RPMI7951 (cell line): ENCODE data around the gene GINS1. TPM values are rescaled to one million over a fixed set of nuclear protein-coding genes. Genes with fewer than 3 reads are reported as not detected.
A peak's percentile ranks its signal among the peaks of the same experiment; 100 is the strongest.
"Not testable (repeated sequence)": the region's sequence is repeated elsewhere in the genome, so short reads cannot be mapped to it uniquely, and the experiment has no call there.

Experiments
- DNase-seq: peaks from one replicate; pipeline ENCODE4 v3.0.0-alpha.2; 2012; ENCODE audit warnings: low read depth
- total RNA-seq: library from RNA; depleted of rRNA; stranded (reverse); fragments of >200 nt; shearing (Covaris generic); gene quantifications from 2 replicates; pipeline ENCODE4 v1.2.3, GENCODE V29; 2014

GINS1 gene
- total RNA-seq, 1 experiment from 2014 or later, result 31.0 TPM

- peak; percentile 71 for DNase-seq
Measured at GRCh38 chr20:25453035-25453810, 45.8 kb downstream of the GINS1 start.

DNA sequence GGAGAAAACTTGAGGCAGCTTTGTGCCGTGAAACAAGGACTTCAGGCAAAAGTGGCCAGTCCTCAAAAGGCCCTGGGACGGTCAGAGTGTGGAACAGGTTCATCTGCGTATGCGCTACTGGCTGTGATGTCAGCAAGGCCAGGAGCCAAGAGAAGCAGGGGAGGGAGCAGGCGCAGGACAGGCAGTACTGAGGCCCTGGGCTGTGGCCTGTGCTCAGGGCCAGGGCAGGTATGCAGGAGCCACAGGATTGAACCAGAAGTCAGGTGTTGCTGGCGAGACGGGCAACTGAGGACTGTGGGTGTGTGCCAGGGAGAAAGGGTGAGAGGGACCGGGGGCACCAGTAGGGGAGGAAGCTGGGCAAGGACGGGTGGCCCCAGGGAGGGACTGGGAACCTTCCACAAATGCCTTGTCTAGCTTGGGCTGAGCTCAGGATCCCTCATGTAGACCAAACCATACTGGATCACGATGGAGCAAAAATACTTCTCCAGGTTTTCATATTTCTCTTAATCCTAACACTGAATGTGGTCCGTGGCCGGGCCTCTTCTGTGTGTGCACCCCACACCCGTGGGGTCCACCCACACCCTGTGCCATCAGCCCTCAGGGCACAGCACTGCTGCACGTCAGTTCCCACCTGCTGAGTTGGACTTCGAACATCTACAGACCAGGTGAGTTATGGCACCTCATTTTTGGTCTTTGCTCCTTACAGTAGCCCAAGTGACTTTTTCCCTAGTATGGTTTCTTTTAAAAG lies 46.9 kb downstream of the GINS1 start:
- DNase-seq, result no peak

- DNase-seq, result no peak
Measured at GRCh38 chr20:25457886-25458680, 50.6 kb downstream of the GINS1 start.

DNA sequence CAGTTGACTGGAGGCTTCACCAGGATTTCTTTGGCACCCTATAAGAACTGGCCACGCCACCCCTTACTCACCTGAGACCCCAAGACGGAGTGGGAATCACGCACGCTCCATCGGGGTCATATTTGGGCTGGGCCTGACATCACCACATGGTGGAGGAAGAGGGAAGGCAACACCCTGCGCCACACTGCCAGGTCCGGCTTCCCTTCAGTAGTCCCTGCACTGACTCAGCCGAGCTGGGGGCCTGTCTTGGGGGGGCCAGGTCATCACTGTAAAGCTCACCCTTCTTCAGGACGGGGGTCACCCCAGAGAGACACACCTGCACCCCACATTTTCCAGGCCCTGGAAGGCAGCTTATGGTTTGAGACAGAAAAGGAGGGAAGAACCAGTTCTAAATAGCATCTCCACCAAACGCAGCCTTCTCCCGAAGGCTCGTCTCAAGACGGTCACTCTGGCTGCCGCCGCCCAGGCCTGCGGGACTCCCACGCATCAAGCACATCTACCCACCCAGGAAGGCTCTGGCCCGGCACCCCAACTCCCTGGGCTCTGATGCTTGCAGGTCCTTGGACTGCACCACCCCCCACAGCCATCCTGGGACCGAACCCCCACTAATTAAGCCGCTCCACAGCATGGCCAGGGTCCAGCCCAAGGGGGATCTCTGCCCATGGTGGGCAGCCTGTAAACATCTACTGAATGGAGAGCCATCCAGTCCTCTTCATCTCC lies 51.8 kb downstream of the GINS1 start:
- no peak for DNase-seq

DNA sequence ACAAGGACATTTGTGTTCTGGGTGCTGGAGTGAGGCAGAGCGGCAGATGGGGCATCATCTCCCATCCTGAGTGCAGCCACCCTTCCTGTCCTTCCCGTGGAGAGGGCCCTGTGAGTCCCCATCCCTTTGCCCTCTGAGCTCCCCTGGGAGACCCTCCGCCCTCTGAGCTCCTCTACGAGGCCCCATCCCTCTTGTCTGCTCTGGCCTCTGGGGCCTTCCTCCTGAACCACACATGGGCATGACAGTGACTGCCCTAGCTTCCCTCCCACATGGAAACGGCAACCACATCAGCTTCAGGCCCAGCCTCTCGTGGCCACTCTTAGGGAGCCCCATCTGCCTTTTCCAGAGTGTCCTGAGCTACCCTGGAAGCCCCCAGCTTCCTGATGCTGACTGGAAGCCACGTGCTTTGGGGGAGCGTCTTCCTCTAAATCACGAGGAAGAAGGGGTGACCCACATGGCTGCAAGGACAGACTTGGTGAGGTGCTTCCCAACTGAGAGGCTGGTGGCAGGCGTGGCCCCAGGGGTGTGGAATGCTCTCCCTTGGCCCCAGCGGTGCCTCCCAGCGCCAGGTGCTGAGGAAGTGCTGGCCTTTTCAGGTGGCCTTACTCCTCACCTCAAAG lies 52.6 kb downstream of the GINS1 start:
- no peak for DNase-seq

DNA sequence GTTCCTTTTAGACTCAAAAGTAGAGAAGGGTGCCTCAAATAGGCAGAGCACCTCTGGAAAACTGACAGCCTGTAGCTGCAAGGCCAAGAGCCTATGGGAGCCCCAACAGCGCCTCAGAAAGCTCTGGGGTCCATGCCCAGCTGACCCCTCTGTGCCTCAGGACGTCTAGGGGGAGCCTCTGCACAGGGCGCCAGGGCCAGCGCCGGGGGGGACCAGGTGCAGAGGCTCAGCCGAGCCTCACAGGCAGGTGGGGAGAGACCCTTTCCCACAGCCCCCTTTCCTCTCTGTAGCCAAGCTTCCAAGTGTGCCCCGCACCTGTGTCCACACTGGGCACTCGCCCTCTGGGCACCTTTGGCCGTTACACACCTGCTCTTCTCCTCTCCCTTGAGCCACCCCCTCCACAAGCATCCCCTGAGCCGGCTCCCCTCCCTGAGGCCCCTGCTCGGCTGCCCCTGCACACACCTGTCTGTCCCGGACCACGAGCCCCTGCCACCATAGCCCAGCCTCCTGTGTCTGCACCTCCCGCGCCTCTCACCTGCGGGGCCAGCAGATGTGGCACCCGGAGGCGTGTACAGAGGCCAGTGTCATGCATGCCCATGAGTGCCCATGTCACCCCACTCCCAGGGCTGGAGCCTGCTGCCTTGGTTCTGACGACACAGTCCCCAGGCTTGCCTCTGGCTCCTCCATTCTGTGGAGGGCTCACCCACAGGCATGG lies 53.2 kb downstream of the GINS1 start:
- DNase-seq, result no peak

GRCh38 chr20:25461281-25461650 lies 53.8 kb downstream of the GINS1 start:
- DNase-seq, result no peak

GRCh38 chr20:25461786-25462545 lies 54.5 kb downstream of the GINS1 start:
- DNase-seq, result no peak

DNA sequence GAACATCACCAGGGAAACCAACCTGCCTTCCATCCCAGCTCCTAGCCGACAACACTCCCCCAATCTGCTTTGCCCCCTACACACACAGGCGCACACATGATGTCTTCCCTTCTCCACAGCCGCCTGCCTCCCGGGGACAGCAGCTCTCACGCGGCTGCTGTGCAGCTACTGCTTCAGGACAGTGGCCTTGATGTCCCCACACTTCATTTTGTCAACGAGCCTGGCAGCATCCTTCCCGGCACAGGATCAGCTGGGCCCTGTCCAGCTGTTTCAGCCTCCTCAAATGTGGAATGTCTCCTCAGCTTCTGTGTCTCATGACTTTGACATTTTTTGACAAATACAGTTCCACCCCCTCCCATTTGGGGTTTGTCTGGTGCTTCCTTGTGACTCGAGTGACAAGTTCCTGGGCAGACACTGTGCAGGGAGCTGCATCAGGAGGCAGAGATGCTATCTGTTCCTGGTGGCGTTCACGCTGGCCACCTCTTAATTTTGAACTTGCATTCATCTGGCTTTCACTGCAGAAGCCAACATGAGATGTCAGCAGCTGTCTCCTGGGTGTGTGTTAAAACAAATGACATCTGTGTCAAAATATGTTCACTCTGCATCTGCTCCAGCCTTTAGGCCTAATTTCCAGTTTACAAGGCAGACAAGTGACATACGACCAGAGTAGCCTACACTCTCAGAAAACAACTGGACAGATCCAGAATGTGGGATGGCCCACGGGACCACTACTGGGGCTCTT lies 57.2 kb downstream of the GINS1 start:
- no peak for DNase-seq

DNA sequence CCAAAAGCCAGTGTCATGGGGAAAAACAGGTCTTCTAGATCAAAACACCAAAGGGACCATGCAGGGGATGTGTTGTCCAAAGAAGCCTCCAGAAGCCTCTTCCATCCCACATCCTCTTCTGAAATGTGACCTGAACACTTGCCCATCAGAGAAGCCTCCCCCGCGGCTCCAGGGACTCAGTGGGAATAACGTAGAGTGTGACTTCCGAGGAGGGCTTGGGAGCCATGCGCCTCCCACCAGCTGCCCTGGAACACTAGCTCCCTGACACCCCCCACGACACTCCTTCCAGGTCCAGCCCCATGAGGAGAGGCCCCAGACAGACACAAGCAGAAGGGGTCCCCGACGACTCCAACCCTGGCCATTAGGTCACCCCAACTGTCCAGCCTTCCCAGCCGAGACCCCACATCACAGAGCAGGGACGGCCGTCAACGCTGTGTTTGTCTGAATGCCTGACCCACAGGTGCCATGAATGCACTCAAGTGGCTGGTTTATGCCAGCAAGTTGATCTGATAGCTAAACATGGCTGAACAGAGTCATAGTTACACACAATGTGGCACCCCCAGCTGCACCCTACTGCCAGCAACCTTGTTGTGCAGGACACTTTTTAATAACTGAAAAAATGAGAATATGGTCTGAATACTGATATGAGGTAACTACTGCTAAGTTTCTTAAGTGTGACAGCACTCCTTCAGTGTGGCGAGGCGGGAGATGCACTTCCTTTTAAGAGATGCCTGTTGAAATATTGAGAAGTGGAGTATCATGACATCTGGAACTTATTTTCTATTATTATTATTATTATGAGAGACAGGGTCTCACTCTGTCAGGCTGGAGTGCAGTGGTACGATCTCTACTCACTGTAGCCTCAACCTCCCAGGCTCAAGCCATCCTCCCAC lies 58.0 kb downstream of the GINS1 start:
- DNase-seq, result no peak

GRCh38 chr20:25466846-25467245 lies 59.4 kb downstream of the GINS1 start:
- DNase-seq, result no peak

DNA sequence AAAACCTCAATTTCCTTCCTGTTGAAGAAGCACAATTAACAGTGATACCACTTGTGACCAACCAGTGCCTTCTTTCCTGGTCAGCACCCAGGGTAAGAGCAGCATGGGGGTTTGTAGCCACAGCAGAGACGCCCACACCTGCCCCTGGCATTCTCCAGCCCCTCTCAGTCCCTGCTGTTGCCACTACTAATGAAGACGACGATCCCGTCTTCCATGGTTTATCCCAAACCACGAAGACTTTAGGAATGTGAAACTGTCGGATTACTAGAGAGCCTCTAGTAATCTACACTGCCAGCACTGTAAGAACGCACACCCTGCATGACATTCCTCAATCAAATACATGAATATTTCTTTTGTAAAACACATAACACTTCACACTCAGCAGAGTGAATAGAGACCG lies 60.0 kb downstream of the GINS1 start:
- DNase-seq, result no peak

DNA sequence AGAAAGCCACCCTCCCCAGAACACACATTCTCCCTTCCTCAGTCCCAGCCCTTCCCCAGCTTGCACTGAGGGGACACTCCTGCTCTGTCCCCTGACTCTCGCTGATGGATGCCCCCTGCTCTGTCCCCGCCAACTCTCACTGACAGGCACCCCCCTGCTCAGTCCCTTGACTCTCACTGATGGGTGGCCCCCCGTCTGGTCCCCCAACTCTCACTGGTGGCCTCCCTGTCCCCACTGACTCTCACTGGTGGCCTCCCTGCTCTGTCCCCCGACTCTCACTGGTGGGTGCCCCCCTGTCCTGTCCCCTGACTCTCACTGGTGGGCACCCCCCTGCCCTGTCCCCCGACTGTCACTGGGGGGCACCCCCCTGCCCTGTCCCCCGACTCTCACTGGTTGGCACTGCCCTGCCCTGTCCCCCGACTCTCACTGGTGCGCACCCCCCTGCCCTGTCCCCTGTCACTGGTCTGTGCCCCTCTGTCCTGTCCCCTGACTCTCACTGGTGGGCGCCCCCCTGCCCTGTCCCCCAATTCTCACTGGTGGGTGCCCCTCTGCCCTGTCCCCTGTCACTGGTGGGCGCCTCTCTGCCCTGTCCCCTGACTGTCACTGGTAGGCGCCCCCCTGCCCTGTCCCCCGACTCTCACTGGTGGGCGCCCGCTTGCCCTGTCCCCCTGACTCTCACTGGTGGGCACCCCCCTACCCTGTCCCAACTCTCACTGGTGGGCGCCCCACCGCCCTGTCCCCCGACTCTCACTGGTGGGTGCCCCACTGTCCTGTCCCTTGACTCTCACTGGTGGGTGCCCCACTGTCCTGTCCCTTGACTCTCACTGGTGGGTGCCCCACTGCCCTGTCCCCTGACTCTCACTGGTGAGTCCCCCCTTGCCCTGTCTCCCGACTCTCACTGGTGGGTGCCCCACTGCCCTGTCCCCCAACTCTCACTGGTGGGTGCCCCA lies 60.9 kb downstream of the GINS1 start:
- DNase-seq, result no peak

- no peak for DNase-seq
Measured at GRCh38 chr20:25469558-25469957, 62.1 kb downstream of the GINS1 start.

DNA sequence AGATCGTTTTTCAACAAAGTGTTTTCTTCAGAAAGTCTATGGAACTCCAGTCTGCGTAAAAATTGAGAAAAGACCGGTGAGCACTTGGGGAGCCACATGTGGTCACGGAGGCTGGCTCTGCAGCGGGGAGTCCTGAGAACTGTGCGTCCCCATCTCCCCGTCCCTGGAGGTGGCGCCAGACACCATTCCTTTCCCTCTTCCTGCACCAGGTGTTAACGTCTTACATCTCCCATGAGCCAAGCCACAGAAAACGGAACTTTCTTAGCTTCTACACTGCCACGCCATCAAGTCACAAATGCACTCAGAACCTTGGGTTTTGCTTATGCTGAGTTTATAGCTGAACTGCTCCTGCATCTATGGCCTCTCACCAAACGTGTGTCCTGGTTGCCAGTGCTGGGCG lies 62.6 kb downstream of the GINS1 start:
- peak; percentile 26 for DNase-seq

GRCh38 chr20:25471020-25471419 lies 63.5 kb downstream of the GINS1 start:
- DNase-seq, result no peak

DNA sequence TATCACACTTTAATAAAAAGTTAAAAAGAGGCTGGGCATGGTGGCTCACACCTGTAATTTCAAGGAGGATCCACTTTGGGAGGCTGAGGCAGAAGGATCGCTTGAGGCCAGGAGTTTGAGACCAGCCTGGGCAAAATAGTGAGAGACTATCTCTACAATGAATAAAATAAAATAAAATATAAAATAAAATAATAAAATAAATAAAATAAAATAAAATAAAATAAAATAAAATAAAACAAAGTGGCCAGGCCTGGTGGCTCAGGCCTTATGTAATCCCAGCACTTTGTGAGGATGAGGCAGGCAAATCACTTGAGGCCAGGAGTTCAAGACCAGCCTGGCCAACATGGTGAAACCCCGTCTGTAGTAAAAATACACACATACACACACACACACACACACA lies 65.8 kb downstream of the GINS1 start:
- DNase-seq, result not testable (repeated sequence)
